NCI-H345 treated with DMSO at 0.1 percent for 48 hours (cell line): ENCODE data around the gene PPP2R2D.
A peak's percentile ranks its signal among the peaks of the same experiment; 100 is the strongest.
"Not testable (repeated sequence)": the region's sequence is repeated elsewhere in the genome, so short reads cannot be mapped to it uniquely, and the experiment has no call there.

Source experiments
- DNase-seq: peaks from one replicate; lab custom pipeline; 2025; ENCODE audit not compliant: unreplicated experiment; lab: John Stamatoyannopoulos, UW

Gene PPP2R2D

DNA sequence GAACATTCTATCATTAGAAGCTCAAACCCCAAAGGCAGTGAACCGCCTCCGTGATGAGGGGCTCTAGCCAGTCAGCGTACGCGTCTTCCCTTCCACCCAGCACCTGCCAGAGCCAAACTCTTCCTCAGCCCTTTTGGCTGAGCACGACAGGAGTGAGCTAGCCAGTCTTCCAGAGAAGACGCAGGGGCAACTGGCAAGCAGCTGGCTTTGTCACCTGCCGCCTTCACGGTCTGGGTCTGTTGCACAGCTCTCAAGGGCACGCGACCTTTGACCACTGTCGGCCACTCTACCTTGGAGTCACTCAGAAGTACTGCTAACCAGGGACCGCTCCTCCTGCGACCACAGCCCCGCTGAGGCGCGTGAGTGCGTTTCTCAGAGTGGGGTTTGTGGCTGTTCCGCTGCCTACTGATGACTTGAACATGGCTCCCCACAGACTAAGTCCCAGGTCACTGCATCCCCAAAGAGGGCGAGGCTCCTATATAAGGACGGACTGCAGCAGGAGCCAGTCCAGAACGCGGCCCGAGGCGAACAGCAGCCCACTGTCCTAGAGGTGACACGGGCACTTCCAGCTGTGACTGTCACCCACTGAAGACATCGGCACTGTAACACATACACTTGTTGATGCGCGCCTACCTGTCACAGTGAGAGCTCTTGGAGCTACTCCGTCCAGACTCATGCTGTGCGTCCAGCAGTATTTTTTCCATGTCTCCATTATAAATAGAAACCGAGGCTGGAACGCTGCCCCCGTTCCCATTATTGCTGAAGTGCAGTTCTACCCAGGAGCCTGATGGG is 72.5 kb downstream of the PPP2R2D start:
- DNase-seq, result no peak

GRCh38 chr10:131974034-131974817 is 73.4 kb downstream of the PPP2R2D start:
- no peak for DNase-seq

- no peak for DNase-seq
Measured at GRCh38 chr10:131975003-131975402, 74.2 kb downstream of the PPP2R2D start.

- DNase-seq, result no peak
Measured at GRCh38 chr10:131975796-131976195, 75.0 kb downstream of the PPP2R2D start.

DNA sequence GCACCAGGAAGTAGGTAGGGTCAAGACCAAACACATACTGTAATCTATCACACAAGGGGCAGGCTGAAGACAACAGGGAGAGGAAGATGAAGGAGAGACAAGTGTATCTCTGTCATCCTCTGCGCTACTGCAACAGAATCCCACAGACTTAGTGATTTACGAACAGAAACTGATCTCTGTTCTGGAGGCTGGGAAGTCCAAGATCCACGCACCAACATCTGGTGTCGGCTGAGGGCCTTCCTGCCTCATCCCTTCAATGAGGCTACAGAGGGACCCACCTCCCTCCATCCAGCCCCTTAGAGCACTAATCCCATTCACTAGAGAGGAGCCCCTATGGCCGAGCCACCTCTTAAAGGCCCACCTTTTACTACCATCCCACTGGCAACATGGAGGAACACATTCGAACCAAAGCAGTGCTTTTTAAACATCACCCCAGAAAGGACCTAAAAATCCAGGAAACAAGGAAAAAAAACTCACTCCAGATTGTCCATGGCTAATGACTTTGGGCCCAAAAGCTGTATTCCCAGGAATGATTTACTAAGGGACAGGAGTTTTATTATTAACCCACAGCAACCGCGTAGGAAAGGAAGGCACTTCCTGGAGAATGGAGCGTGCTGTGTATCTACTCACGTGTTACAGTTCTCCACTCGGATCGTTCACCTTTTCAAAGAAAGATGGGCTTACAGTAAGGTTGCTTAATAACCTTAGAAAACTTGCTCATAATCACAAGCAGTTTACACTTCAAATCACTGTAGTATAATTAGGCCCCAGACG is 76.7 kb downstream of the PPP2R2D start:
- DNase-seq, result no peak

- no peak for DNase-seq
Measured at GRCh38 chr10:131978366-131978765, 77.6 kb downstream of the PPP2R2D start.

DNA sequence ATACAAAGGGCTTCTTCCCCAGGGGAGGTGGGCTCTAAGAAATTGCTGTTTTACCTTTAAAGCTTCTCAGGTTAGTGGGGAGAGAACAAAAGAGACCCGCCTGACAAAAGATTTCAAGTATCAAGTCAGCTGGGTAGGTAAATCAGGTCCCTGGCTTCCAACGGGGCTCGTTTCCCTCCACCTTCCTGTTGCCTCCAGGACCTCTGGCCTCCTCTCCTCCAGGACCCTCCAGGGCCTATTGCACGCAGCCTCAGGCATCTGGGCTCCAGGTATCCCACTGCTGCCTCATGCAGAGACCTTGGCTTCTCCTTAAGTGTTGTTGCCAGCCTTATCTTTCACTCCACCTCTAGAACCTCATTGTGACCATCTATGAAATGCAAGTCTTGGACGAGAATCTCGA is 78.0 kb downstream of the PPP2R2D start:
- no peak for DNase-seq

DNA sequence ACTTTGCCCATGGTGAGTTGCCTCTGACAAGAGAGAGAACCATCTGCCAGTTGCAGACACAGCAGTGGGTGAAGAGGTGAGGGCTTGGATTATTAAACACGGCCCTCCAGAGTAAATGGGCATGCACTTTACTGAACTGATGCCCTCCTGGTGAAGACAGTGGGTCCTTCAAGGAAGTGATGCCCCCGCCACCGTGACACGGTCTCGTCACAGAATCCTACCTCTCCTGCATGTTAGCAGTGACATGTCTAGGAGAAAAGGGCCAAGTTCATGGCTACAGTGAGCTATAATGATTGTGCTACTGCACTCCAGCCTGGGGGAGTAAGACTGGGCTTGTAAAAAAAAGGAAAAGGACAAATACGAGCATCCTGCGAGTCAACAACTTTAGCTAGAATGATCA is 78.5 kb downstream of the PPP2R2D start:
- DNase-seq, result no peak

DNA sequence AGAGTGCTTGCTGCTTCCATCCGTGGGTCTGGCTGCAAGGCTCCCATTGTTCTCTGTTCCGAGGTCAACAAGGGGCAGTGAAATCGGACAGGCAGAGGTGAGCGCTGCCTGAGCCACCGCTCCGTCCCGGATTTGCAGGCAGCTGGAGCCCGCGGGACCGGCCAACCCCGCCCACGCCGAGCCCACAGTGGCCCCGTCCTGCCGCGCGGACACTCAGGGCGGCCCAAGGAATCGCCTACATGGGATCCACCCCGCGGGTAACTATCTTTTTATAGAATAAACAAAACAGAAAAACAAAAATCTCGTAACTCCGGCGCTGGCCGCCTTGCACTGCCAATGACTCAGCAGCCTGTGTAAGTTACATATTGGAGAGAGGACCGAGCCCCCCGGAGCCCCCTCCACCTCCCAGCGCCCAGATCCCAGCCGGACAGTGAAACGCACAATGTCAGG is 79.0 kb downstream of the PPP2R2D start:
- DNase-seq, result no peak

GRCh38 chr10:131980321-131980720 is 79.5 kb downstream of the PPP2R2D start:
- no peak for DNase-seq

DNA sequence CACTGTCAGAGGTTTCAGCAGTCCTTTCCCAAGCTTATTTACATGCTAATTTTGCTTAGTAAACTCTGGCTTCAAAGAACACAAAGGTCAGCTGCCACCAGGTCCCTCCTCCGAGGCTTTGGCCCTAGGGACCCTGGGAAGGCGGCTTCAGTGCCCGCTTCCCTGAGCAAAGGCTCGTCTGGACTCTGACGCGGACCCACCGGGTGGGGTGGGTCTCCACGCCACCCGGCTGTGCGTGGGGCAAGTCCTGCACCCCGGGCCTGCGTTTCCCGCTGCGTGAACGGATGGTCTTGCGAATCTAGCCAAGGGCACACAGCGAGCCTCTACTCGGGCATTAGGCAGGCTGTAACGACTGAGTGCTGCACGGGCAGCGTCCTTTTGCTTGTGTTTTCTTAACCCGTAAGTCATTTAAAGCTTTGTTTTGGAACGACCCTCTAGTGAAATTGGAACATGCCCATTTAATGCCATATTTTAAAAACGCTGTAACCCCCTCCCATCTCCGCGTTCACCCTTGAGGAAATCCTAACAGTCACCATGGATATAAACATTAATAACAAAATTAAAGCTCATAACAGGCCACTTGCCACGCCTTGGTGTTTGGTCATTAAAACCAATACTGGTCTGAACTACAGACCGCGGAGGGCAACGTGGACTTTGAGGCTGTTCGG is 80.1 kb downstream of the PPP2R2D start:
- no peak for DNase-seq

- DNase-seq, result peak; percentile 77
Measured at GRCh38 chr10:131981429-131982184, 80.8 kb downstream of the PPP2R2D start, which contains the start of gene BNIP3. BNIP3 (minus strand) TSS chr10:131981923; CDS start chr10:131981806, 117 bp downstream.

- no peak for DNase-seq
Measured at GRCh38 chr10:131982185-131982756, 81.5 kb downstream of the PPP2R2D start.

DNA sequence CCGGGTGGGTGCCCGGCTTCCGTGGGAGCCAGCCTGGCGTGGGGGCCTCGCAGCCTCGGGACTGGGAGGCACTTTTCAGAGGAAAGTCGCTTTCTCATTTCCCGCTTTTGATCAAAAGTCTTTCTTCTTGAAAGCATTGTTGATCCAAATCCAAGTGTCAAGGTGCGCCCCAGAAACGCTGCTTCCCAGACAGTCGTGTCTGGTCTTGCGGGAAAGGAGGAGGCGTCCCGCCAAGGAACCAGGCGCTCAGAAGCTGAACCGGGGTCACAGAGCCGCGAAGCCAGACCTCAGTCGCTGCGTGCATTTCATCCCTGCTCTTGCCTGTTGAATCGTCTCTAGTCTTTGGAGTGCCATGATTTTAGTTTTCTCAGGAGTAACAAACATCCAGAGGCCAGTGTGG is 82.0 kb downstream of the PPP2R2D start:
- no peak for DNase-seq

- DNase-seq, result no peak
Measured at GRCh38 chr10:131983780-131984179, 83.0 kb downstream of the PPP2R2D start.

- DNase-seq, result not testable (repeated sequence)
Measured at GRCh38 chr10:131986851-131987250, 86.0 kb downstream of the PPP2R2D start.

DNA sequence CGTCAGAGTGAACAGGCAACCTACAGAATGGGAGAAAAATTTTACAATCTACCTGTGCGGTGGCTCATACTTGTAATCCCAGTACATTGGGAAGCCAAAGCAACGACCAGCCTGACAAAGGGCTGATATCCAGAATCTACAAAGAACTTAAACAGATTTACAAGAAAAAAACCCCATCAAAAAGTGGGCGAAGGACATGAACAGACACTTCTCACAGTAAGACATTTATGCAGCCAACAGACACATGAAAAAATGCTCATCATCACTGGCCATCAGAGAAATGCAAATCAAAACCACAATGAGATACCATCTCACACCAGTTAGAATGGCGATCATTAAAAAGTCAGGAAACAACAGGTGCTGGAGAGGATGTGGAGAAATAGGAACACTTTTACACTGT is 86.5 kb downstream of the PPP2R2D start:
- not testable (repeated sequence) for DNase-seq

DNA sequence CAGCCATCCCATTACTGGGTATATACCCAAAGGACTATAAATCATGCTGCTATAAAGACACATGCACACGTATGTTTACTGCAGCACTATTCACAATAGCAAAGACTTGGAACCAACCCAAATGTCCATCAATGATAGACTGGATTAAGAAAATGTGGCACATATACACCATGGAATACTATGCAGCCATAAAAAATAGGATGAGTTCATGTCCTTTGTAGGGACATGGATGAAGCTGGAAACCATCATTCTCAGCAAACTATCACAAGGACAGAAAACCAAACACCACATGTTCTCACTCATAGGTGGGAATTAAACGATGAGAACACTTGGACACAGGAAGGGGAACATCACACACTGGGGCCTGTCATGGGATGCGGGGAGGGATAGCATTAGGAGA is 87.0 kb downstream of the PPP2R2D start:
- not testable (repeated sequence) for DNase-seq

DNA sequence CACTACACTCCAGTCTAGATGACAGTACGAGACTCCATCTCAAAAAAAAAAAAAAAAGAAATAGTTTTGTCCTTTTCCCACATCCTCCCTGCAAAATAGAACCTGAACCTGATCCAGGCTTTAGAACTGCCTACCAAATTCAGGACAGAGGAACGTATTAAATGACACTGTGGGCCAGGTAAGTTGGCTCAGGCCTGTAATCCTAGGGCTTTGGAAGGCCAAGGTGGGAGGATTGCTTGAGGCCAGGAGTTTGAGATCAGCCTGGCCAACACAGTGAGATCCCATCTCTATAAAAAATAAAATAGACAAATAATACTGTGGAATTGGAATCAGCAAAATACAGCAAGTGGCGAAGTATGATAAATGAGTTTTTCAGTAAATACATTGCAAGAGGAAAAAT is 90.9 kb downstream of the PPP2R2D start:
- DNase-seq, result no peak

GRCh38 chr10:131993275-131993674 is 92.5 kb downstream of the PPP2R2D start:
- no peak for DNase-seq
